K562 (cell line): ENCODE results near the gene ZNF775. TPM values are rescaled to one million over a fixed set of nuclear protein-coding genes. Genes with fewer than 3 reads are reported as not detected.

Experiments
- ATAC-seq: fragments of 200-7000 bp; cut with Tn5 transposase; 3 replicates; pipeline ENCODE4 v1.9.1; 2020; ENCODE audit warnings: moderate library complexity
- BruUV-seq: library from RNA; stranded (reverse); fragments of 400-500 nt; replicated peaks from 2 replicates; lab custom pipeline; 2021; lab: Mats Ljungman, UMichigan
- CTCF ChIA-PET: fragments of 300-600 bp; formaldehyde crosslinking; extraction: SDS; loops from one replicate; lab custom pipeline; 2021; ENCODE audit warnings: low intra/inter-chr PET ratio; lab: Yijun Ruan, JAX
- POLR2A ChIA-PET: fragments of 300-600, 350-650 bp; sonication (Branson Sonifier 250); formaldehyde crosslinking; extraction: SDS; loops from one replicate; lab custom pipeline; 2021; ENCODE audit warnings: antibody characterized with exemption, inconsistent platforms; lab: Yijun Ruan, JAX
- DNase-seq, 4 experiments: peaks; one replicate each; pipeline versions ENCODE4 v3.0.0 to v3.0.0-alpha.2; 2011 to 2018; ENCODE audit warnings: low spot score in 3 of 4, mixed read lengths in 3 of 4; ENCODE audit errors: extremely low read depth in 1 of 4
- FAIRE-seq: peaks from 2 replicates; lab custom pipeline; 2011; peaks lifted over from hg19 to GRCh38; lab: Jason Lieb, UNC
- H2AFZ ChIP-seq: 2 replicates; pipeline ENCODE4 v1.6.0; 2011; ENCODE audit warnings: low read depth, low read length, control low read depth, inconsistent platforms
- H3K27ac ChIP-seq: fragments of 200-600 bp; 3 replicates; pipeline ENCODE4 v1.8.0; 2011; ENCODE audit warnings: low read depth, mild to moderate bottlenecking, control low read depth, inconsistent platforms, low read length, moderate library complexity, mixed read lengths; ENCODE audit errors: extremely low read depth
- H3K27me3 ChIP-seq, 2 experiments: fragments of 300-600 bp in 1 of 2; 2 replicates in 1 of 2; 3 replicates in 1 of 2; pipeline versions ENCODE4 v1.6.0 to v1.8.0; 2011; ENCODE audit warnings: inconsistent platforms in 2 of 2, low read length in 2 of 2, mild to moderate bottlenecking in 1 of 2, mixed read lengths in 1 of 2, moderate library complexity in 1 of 2; ENCODE audit not compliant: control insufficient read depth in 2 of 2, insufficient read depth in 2 of 2
- H3K36me3 ChIP-seq: fragments of 300-600 bp; 3 replicates; pipeline ENCODE4 v1.8.0; 2011; ENCODE audit warnings: mild to moderate bottlenecking, low read length, inconsistent platforms; ENCODE audit not compliant: control insufficient read depth, insufficient read depth
- H3K4me1 ChIP-seq, 2 experiments: fragments of 200-600 bp in 1 of 2; replicated peaks in 1 of 2; 2 replicates in 1 of 2; 3 replicates in 1 of 2; pipeline versions ENCODE4 v1.5.1 to v1.8.0; 2011; ENCODE audit warnings: inconsistent platforms in 2 of 2, low read length in 2 of 2, mild to moderate bottlenecking in 1 of 2, mixed read lengths in 1 of 2, moderate library complexity in 1 of 2; ENCODE audit not compliant: control insufficient read depth in 2 of 2, insufficient read depth in 2 of 2
- H3K4me2 ChIP-seq: 2 replicates; pipeline ENCODE4 v1.6.1; 2011; ENCODE audit warnings: low read length, control low read depth, inconsistent platforms, mixed read lengths; ENCODE audit not compliant: insufficient read depth
- H3K4me3 ChIP-seq: fragments of 200-600 bp; sonication (generic), shearing (Covaris generic); 2 replicates; pipeline ENCODE4 v1.5.1; 2016; ENCODE audit warnings: control low read depth, inconsistent platforms
- H3K79me2 ChIP-seq: fragments of 200-600 bp; 3 replicates; pipeline ENCODE4 v1.8.0; 2011; ENCODE audit warnings: low read length, inconsistent platforms; ENCODE audit not compliant: control insufficient read depth, insufficient read depth
- H3K9ac ChIP-seq, 2 experiments: 2 replicates each; pipeline versions ENCODE4 v1.6.0 to v1.6.1; 2011; ENCODE audit warnings: low read depth in 2 of 2, low read length in 2 of 2, control low read depth in 1 of 2, inconsistent platforms in 1 of 2, mild to moderate bottlenecking in 1 of 2, mixed read lengths in 1 of 2; ENCODE audit not compliant: insufficient read depth in 1 of 2
- H3K9me1 ChIP-seq: one replicate; pipeline ENCODE4 v1.6.0; 2011; ENCODE audit warnings: inconsistent platforms, mild to moderate bottlenecking, low read length, moderate library complexity; ENCODE audit not compliant: control insufficient read depth, insufficient read depth
- H3K9me3 ChIP-seq: replicated peaks from 2 replicates; pipeline ENCODE4 v1.5.1; 2011; ENCODE audit warnings: low read depth, low read length, inconsistent platforms; ENCODE audit not compliant: control insufficient read depth, insufficient read depth
- H4K20me1 ChIP-seq: replicated peaks from 2 replicates; pipeline ENCODE4 v1.6.1; 2011; ENCODE audit warnings: low read length, inconsistent platforms, mixed read lengths; ENCODE audit not compliant: control insufficient read depth, insufficient read depth
- BRCA1 ChIP-seq, 2 experiments: fragments of 450-650 bp in 1 of 2; sonication (generic) in 1 of 2; formaldehyde crosslinking in 1 of 2; IDR thresholded peaks; 2 replicates each; pipeline versions ENCODE4 v1.5.0 to v1.6.1; 2017 to 2020; ENCODE audit warnings: mild to moderate bottlenecking in 1 of 2, missing genetic modification reagents in 1 of 2
- ILF3 ChIP-seq: fragments of 450-650 bp; IDR thresholded peaks from 2 replicates; pipeline ENCODE4 v1.6.1; 2018; ENCODE audit warnings: antibody characterized with exemption, mild to moderate bottlenecking, moderate library complexity, borderline replicate concordance
- MAFG ChIP-seq: fragments of 450-650 bp; conservative IDR thresholded peaks from 2 replicates; pipeline ENCODE4 v1.6.1; 2016; ENCODE audit warnings: missing genetic modification characterization, missing compliant biosample characterization
- MECOM ChIP-seq: fragments of 250-450 bp; sonication (Bioruptor Pico); IDR thresholded peaks from 2 replicates; pipeline ENCODE4 v1.8.0; 2022; ENCODE audit warnings: inconsistent platforms
- PCBP1 ChIP-seq: fragments of 200-400 bp; formaldehyde crosslinking; IDR thresholded peaks from 2 replicates; pipeline ENCODE4 v1.6.1; 2018; ENCODE audit warnings: mild to moderate bottlenecking, low read depth, low read length; ENCODE audit not compliant: poor library complexity, severe bottlenecking
- PCBP2 ChIP-seq: fragments of 200-400 bp; formaldehyde crosslinking; IDR thresholded peaks from 2 replicates; pipeline ENCODE4 v1.6.1; 2018; ENCODE audit warnings: low read length, low read depth, mild to moderate bottlenecking, moderate library complexity; ENCODE audit not compliant: poor library complexity, severe bottlenecking
- POLR2G ChIP-seq: fragments of 200-400 bp; formaldehyde crosslinking; IDR thresholded peaks from 2 replicates; pipeline ENCODE4 v1.6.1; 2017; ENCODE audit warnings: low read depth, mild to moderate bottlenecking, antibody characterized with exemption, low read length, moderate library complexity
- PRPF4 ChIP-seq: fragments of 200-400 bp; formaldehyde crosslinking; IDR thresholded peaks from one replicate; pipeline ENCODE4 v1.6.1; 2017; ENCODE audit warnings: low read length, low read depth, mild to moderate bottlenecking; ENCODE audit not compliant: insufficient read depth, poor library complexity, severe bottlenecking
- SMARCB1 ChIP-seq: IDR thresholded peaks from 2 replicates; pipeline ENCODE4 v1.6.1; 2011; ENCODE audit warnings: improper control_type of control experiment, low read depth; ENCODE audit not compliant: insufficient read length
- TEAD2 ChIP-seq: fragments of 450-650 bp; IDR thresholded peaks from 2 replicates; pipeline ENCODE4 v1.6.1; 2016; ENCODE audit warnings: missing genetic modification characterization, control low read depth, missing compliant biosample characterization
- TOE1 ChIP-seq, 2 experiments: fragments of 450-650 bp in 1 of 2; sonication (generic) in 1 of 2; formaldehyde crosslinking in 1 of 2; IDR thresholded peaks; 2 replicates each; pipeline versions ENCODE4 v1.7.1 to v1.8.0; 2016 to 2022; ENCODE audit warnings: borderline replicate concordance in 2 of 2, mild to moderate bottlenecking in 2 of 2, antibody characterized with exemption in 1 of 2, inconsistent platforms in 1 of 2, low read depth in 1 of 2, missing genetic modification reagents in 1 of 2, moderate library complexity in 1 of 2
- WGBS: fragments of 100-300 bp; shearing (Covaris generic); methylation state at CpG from one replicate; pipeline ENCODE4 v1.1.6; 2016; ENCODE audit warnings: low coverage, mixed read lengths; ENCODE audit not compliant: insufficient coverage; ENCODE audit errors: missing lambda C conversion rate; 5-methylcytosine and 5-hydroxymethylcytosine counted together
- in situ Hi-C: fragments of 300-500 bp; cut with MboI; formaldehyde crosslinking; loops from 4 replicates; pipeline ENCODE4 v1.15.0; 2018; ENCODE audit warnings: inconsistent platforms, mixed read lengths
- intact Hi-C: fragments of 100-400 bp; cut with micrococcal nuclease; formaldehyde crosslinking; loops from 2 replicates; pipeline ENCODE4 v1.14.2; 2022
- polyA plus RNA-seq, 8 experiments: library from polyadenylated mRNA; depleted of rRNA in 4 of 8; stranded (reverse) in 5 of 8; unstranded in 3 of 8; fragments of >200 nt; fragmentation: Nextera tagmentation in 2 of 8; fragmentation: Illumina TruSeq in 1 of 8; extraction: Ambion mirVana in 2 of 8; extraction: Trizol in 1 of 8; gene quantifications; 2 replicates each; pipeline versions ENCODE4 v1.2.1 to v1.2.3, GENCODE V29; 2011 to 2014; ENCODE audit warnings: inconsistent platforms in 1 of 8, missing spikeins in 1 of 8
- total RNA-seq, 7 experiments: library from RNA; depleted of rRNA in 6 of 7; stranded (reverse); fragments of >200 nt in 6 of 7; fragmentation: Illumina TruSeq in 2 of 7; extraction: Trizol in 2 of 7; gene quantifications; 2 replicates each; pipeline versions ENCODE4 v1.2.1 to v1.2.3, GENCODE V29; 2011 to 2021; ENCODE audit warnings: low replicate concordance in 1 of 7
- TF ChIP-seq, protein P1 (sequence below): fragments of 450-650 bp; IDR thresholded peaks from one replicate; pipeline ENCODE4 v1.6.1; 2018; ENCODE audit warnings: mild to moderate bottlenecking, moderate library complexity; ENCODE audit not compliant: partially characterized antibody
- TF ChIP-seq, protein P2 (sequence below): fragments of 150-350 bp; IDR thresholded peaks from 2 replicates; pipeline ENCODE4 v1.6.1; 2014; ENCODE audit warnings: low read depth, mild to moderate bottlenecking, low read length, borderline replicate concordance
- TF ChIP-seq, protein P3 (sequence below): fragments of 250-450 bp; sonication (Bioruptor Pico); IDR thresholded peaks from 2 replicates; pipeline ENCODE4 v1.5.0; 2022; ENCODE audit warnings: mild to moderate bottlenecking

Gene ZNF775
- total and polyA plus RNA-seq, 9 of the 15 experiments (the other 6 are each of a cell fraction or from before 2014, with no cell fraction given): 0.04 to 18.7 (median 4.9) TPM

DNA sequence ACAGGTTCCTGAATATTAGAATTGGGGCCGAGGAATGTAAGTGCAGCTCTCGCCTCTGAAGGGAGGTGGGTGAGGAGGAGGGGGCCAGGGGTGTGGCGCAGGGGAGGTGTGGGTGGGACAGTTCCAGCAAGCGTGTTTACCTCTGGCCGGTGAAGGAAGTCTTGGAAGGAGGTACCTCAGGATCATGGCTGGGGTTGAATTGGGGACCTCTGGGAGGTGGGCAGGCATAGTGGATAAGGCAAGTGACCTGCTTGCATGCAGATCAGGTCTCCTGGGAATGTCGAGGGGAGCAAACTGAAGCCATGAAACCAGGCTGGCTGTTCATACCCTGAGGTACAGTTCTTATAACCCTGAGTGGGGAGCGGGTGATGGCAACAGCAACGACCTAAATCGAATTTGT lies 2.0 kb downstream of the ZNF775 start:
- peak overlapping the region in 1 of 2 experiments; percentile 45; a peak in 1 of 4 replicates for H3K9ac ChIP-seq
- H2AFZ ChIP-seq: no peak overlapping the region
- no peak overlapping the region for H3K4me2 ChIP-seq
- H3K4me1 ChIP-seq: peaks cover 22 to 53% of the 10 kb centered on the region in 2 experiments
- peaks cover 8% of the 10 kb centered on the region; the same call in 1 of the 3 replicates for H3K36me3 ChIP-seq
- TF ChIP-seq POLR2G (no peak), TOE1 (IDR thresholded peaks at IDR 0.05; ENCODE audit: borderline replicate concordance) (no peak), TOE1 (CRISPR knock-in tag; IDR thresholded peaks at IDR 0.05; ENCODE audit: borderline replicate concordance, low read depth) (no peak), PRPF4 (no peak), PCBP2 (no peak), SMARCB1 (no peak), PCBP1 (no peak), MECOM (CRISPR knock-in tag) (no peak), TEAD2 (no peak), BRCA1 (IDR thresholded peaks at IDR 0.05) (no peak), BRCA1 (CRISPR knock-in tag; IDR thresholded peaks at IDR 0.05) (no peak), ILF3 (no peak), MAFG (tag) (no peak)
- TF ChIP-seq, protein P1, sequence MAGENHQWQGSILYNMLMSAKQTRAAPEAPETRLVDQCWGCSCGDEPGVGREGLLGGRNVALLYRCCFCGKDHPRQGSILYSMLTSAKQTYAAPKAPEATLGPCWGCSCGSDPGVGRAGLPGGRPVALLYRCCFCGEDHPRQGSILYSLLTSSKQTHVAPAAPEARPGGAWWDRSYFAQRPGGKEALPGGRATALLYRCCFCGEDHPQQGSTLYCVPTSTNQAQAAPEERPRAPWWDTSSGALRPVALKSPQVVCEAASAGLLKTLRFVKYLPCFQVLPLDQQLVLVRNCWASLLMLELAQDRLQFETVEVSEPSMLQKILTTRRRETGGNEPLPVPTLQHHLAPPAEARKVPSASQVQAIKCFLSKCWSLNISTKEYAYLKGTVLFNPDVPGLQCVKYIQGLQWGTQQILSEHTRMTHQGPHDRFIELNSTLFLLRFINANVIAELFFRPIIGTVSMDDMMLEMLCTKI: no peak
- TF ChIP-seq, protein P2, sequence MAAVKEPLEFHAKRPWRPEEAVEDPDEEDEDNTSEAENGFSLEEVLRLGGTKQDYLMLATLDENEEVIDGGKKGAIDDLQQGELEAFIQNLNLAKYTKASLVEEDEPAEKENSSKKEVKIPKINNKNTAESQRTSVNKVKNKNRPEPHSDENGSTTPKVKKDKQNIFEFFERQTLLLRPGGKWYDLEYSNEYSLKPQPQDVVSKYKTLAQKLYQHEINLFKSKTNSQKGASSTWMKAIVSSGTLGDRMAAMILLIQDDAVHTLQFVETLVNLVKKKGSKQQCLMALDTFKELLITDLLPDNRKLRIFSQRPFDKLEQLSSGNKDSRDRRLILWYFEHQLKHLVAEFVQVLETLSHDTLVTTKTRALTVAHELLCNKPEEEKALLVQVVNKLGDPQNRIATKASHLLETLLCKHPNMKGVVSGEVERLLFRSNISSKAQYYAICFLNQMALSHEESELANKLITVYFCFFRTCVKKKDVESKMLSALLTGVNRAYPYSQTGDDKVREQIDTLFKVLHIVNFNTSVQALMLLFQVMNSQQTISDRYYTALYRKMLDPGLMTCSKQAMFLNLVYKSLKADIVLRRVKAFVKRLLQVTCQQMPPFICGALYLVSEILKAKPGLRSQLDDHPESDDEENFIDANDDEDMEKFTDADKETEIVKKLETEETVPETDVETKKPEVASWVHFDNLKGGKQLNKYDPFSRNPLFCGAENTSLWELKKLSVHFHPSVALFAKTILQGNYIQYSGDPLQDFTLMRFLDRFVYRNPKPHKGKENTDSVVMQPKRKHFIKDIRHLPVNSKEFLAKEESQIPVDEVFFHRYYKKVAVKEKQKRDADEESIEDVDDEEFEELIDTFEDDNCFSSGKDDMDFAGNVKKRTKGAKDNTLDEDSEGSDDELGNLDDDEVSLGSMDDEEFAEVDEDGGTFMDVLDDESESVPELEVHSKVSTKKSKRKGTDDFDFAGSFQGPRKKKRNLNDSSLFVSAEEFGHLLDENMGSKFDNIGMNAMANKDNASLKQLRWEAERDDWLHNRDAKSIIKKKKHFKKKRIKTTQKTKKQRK: no peak
- TF ChIP-seq, protein P3, sequence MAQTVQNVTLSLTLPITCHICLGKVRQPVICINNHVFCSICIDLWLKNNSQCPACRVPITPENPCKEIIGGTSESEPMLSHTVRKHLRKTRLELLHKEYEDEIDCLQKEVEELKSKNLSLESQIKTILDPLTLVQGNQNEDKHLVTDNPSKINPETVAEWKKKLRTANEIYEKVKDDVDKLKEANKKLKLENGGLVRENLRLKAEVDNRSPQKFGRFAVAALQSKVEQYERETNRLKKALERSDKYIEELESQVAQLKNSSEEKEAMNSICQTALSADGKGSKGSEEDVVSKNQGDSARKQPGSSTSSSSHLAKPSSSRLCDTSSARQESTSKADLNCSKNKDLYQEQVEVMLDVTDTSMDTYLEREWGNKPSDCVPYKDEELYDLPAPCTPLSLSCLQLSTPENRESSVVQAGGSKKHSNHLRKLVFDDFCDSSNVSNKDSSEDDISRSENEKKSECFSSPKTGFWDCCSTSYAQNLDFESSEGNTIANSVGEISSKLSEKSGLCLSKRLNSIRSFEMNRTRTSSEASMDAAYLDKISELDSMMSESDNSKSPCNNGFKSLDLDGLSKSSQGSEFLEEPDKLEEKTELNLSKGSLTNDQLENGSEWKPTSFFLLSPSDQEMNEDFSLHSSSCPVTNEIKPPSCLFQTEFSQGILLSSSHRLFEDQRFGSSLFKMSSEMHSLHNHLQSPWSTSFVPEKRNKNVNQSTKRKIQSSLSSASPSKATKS (CRISPR knock-in tag): no peak
- FAIRE-seq (no peak), DNase-seq (no peak), ATAC-seq (no peak)
- peaks cover 58% of the 10 kb centered on the region for H3K79me2 ChIP-seq
- no peaks in the 10 kb centered on the region for H3K9me3 ChIP-seq
- H3K27ac ChIP-seq: no peak overlapping the region
- in situ Hi-C loops: no loop called here
- WGBS: 87% methylated on average over 8 of the region's 9 CpGs
- peaks cover 32% of the 10 kb centered on the region for H4K20me1 ChIP-seq
- peaks cover 10% of the 10 kb centered on the region for H3K9me1 ChIP-seq
- BruUV-seq: no TSS peak
- no peaks in the 10 kb centered on the region for H3K27me3 ChIP-seq
- ChIA-PET CTCF (no interaction called here), POLR2A (interaction anchor here (0.7 kb wide), 1 partner anchor 10 kb away, joined by 4 read pairs; no protein-coding TSS in a partner anchor)
- H3K4me3 ChIP-seq: no peak overlapping the region
- intact Hi-C loops: no loop called here
